Measurements from ENCODE around the gene POU6F2.

DNA sequence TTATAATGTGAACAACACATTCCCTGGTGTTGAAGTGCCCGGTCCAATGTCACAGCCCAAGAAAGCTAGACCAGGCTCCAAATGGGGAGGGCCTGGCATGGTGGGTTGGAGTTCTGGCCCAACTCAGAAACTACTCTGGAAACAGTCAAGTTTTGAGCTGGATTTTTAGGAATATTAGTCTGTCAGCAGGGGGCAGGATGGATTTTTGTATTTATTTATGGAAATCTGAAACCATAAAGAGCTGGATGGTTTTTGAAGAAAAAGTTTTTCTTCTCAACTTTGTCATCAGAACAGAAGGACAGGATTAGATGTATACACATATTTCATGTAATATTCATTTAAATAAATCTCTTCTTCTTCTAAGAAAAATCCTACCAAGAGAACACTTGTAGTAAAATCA lies 97.5 kb downstream of the POU6F2 start:
- TF ChIP-seq POLR2A (IDR thresholded peaks at IDR 0.05; ENCODE audit: low read depth, low read length), result no peak
- TF ChIP-seq, protein P1, sequence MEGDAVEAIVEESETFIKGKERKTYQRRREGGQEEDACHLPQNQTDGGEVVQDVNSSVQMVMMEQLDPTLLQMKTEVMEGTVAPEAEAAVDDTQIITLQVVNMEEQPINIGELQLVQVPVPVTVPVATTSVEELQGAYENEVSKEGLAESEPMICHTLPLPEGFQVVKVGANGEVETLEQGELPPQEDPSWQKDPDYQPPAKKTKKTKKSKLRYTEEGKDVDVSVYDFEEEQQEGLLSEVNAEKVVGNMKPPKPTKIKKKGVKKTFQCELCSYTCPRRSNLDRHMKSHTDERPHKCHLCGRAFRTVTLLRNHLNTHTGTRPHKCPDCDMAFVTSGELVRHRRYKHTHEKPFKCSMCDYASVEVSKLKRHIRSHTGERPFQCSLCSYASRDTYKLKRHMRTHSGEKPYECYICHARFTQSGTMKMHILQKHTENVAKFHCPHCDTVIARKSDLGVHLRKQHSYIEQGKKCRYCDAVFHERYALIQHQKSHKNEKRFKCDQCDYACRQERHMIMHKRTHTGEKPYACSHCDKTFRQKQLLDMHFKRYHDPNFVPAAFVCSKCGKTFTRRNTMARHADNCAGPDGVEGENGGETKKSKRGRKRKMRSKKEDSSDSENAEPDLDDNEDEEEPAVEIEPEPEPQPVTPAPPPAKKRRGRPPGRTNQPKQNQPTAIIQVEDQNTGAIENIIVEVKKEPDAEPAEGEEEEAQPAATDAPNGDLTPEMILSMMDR (conservative IDR thresholded peaks at IDR 0.05; ENCODE audit: low read depth, low read length), result 0 out of 2 replicates have a peak, but pooled peaks have one; percentile 19
- no peak for TF ChIP-seq RCOR1 (IDR thresholded peaks at IDR 0.05; ENCODE audit: insufficient replicate concordance, low read length)
- TF ChIP-seq RAD21 (IDR thresholded peaks at IDR 0.05; ENCODE audit: low read length), result no peak
- no peak for TF ChIP-seq CEBPB (IDR thresholded peaks at IDR 0.05; ENCODE audit: low read depth, low read length)

Measured in IMR-90 (cell line).